Measurements from ENCODE around the gene KCNB1.

KCNB1 gene

GRCh38 chr20:49385465-49385864, 97.0 kb downstream of the KCNB1 start:
- peak; percentile 7 to 13 for DNase-seq

GRCh38 chr20:49384437-49385434, 97.7 kb downstream of the KCNB1 start:
- peak; percentile 34 to 67 for DNase-seq

- no peak for DNase-seq
Observed at GRCh38 chr20:49381558-49382493, 100.6 kb downstream of the KCNB1 start.

GRCh38 chr20:49380337-49380780, 102.1 kb downstream of the KCNB1 start:
- DNase-seq = no peak

- no peak for DNase-seq
Observed at GRCh38 chr20:49379338-49379737, 103.1 kb downstream of the KCNB1 start.

GRCh38 chr20:49377326-49377725, 105.1 kb downstream of the KCNB1 start:
- peak; percentile 27 to 34 for DNase-seq

- no peak for DNase-seq
Observed at GRCh38 chr20:49375170-49375569, 107.3 kb downstream of the KCNB1 start.

- no peak for DNase-seq
Observed at GRCh38 chr20:49372095-49372734, 110.3 kb downstream of the KCNB1 start.

GRCh38 chr20:49368596-49368995, 113.9 kb downstream of the KCNB1 start:
- no peak for DNase-seq

GRCh38 chr20:49367113-49367512, 115.4 kb downstream of the KCNB1 start:
- DNase-seq = no peak

GRCh38 chr20:49366687-49367086, 115.8 kb downstream of the KCNB1 start:
- no peak for DNase-seq

GRCh38 chr20:49361862-49362660, 120.4 kb downstream of the KCNB1 start:
- DNase-seq = no peak

- DNase-seq = no peak
Observed at GRCh38 chr20:49360242-49360968, 122.1 kb downstream of the KCNB1 start.

GRCh38 chr20:49356676-49357075, 125.8 kb downstream of the KCNB1 start:
- no peak for DNase-seq

- no peak for DNase-seq
Observed at GRCh38 chr20:49354673-49355072, 127.8 kb downstream of the KCNB1 start.

GRCh38 chr20:49353348-49353747, 129.1 kb downstream of the KCNB1 start:
- no peak for DNase-seq

- DNase-seq = no peak
Observed at GRCh38 chr20:49352751-49353150, 129.7 kb downstream of the KCNB1 start.

GRCh38 chr20:49351775-49352174, 130.7 kb downstream of the KCNB1 start:
- DNase-seq = no peak

GRCh38 chr20:49349694-49350252, 132.7 kb downstream of the KCNB1 start:
- DNase-seq = no peak

- DNase-seq = no peak
Observed at GRCh38 chr20:49349078-49349477, 133.4 kb downstream of the KCNB1 start.

- DNase-seq = no peak
Observed at GRCh38 chr20:49348563-49348962, 133.9 kb downstream of the KCNB1 start.

Measured in inflammatory macrophage (primary cell).